Left cardiac atrium (tissue), 4 donors: ENCODE measurements around the gene SLC39A11. TPM values are rescaled to one million over a fixed set of nuclear protein-coding genes. Genes with fewer than 3 reads are reported as not detected.
"Not testable (repeated sequence)": the region's sequence is repeated elsewhere in the genome, so short reads cannot be mapped to it uniquely, and the experiment has no call there.

Experiments used
- ATAC-seq, 2 donors: fragments of 200-7000 bp; cut with Tn5 transposase; one replicate each; pipeline ENCODE4 v1.9.1; 2020; ENCODE audit warnings: mild to moderate bottlenecking in 2 of 2, moderate library complexity in 2 of 2
- DNase-seq: peaks from one replicate; pipeline ENCODE4 v3.0.0-alpha.2; 2020
- intact Hi-C, 2 donors: fragments of 100-400 bp; cut with DNase I; formaldehyde crosslinking; loops; one replicate each; pipeline versions ENCODE4 v1.14.1 to v1.15.1; 2022 to 2023
- total RNA-seq, 2 donors: library from RNA; stranded (reverse); fragmentation: NEBNext Ultra II Directional; extraction: Animal tissue kit (Norgen Biotek cat#: 25700); gene quantifications; one replicate each; pipeline ENCODE4 v1.2.1, GENCODE V29; 2021
- donor health status: DM: no; HTN: yes; CAD: no.
- donor health status: DM: no; HTN: yes; CAD: no; lungs with severe emphysema.
- donor health status: DM: yes; HTN: yes; CAD: no.
- donor health status: Dilated cardiomyopathy.

SLC39A11 gene
- total RNA-seq, 2 donors from 2014 or later, result 11.3 to 11.7 TPM

- DNase-seq, result no peak
- no peak for ATAC-seq
- intact Hi-C loops, result no loop called here
These were observed 147.0 kb downstream of the SLC39A11 start for GRCh38 chr17:72945473-72945872.

GRCh38 chr17:72943826-72944689, 148.4 kb downstream of the SLC39A11 start:
- intact Hi-C loops, result no loop called here
- no peak for DNase-seq
- ATAC-seq, result no peak

GRCh38 chr17:72942579-72942978, 149.9 kb downstream of the SLC39A11 start:
- ATAC-seq (no peak), DNase-seq (no peak)
- intact Hi-C loops, result no loop called here

GRCh38 chr17:72940496-72940895, 152.0 kb downstream of the SLC39A11 start:
- no peak for DNase-seq
- ATAC-seq, result no peak
- intact Hi-C loops, result no loop called here

GRCh38 chr17:72938482-72938881, 154.0 kb downstream of the SLC39A11 start:
- intact Hi-C loops, result no loop called here
- ATAC-seq, result no peak
- DNase-seq, result no peak

GRCh38 chr17:72937707-72938106, 154.8 kb downstream of the SLC39A11 start:
- no peak for ATAC-seq
- intact Hi-C loops, result no loop called here
- DNase-seq, result no peak

GRCh38 chr17:72937254-72937653, 155.2 kb downstream of the SLC39A11 start:
- intact Hi-C loops, ATAC-seq, DNase-seq: not testable (repeated sequence)

- intact Hi-C loops, result no loop called here
- ATAC-seq, result no peak
These were observed 156.5 kb downstream of the SLC39A11 start for GRCh38 chr17:72935984-72936383.

GRCh38 chr17:72934927-72935326, 157.6 kb downstream of the SLC39A11 start:
- no peak for ATAC-seq
- DNase-seq, result no peak
- intact Hi-C loops, result no loop called here

More at GRCh38 chr17:72935984-72936383, 156.5 kb downstream of the SLC39A11 start:
- DNase-seq, result no peak

GRCh38 chr17:72931635-72932034, 160.9 kb downstream of the SLC39A11 start:
- intact Hi-C loops, result no loop called here
- ATAC-seq (no peak), DNase-seq (no peak)

GRCh38 chr17:72931163-72931562, 161.3 kb downstream of the SLC39A11 start:
- intact Hi-C loops, result no loop called here
- no peak for ATAC-seq
- DNase-seq, result no peak

- intact Hi-C loops, result no loop called here
- ATAC-seq (no peak), DNase-seq (no peak)
These were observed 162.5 kb downstream of the SLC39A11 start for GRCh38 chr17:72930031-72930430.

- intact Hi-C loops, result no loop called here
- ATAC-seq (no peak), DNase-seq (no peak)
These were observed 163.9 kb downstream of the SLC39A11 start for GRCh38 chr17:72928454-72929136.

- DNase-seq (no peak), ATAC-seq (no peak)
- intact Hi-C loops, result no loop called here
These were observed 164.7 kb downstream of the SLC39A11 start for GRCh38 chr17:72927760-72928159.

- intact Hi-C loops, result no loop called here
These were observed 165.3 kb downstream of the SLC39A11 start for GRCh38 chr17:72927146-72927545.

GRCh38 chr17:72926171-72926570, 166.3 kb downstream of the SLC39A11 start:
- ATAC-seq (no peak), DNase-seq (no peak)
- intact Hi-C loops, result no loop called here

More at GRCh38 chr17:72927146-72927545, 165.3 kb downstream of the SLC39A11 start:
- ATAC-seq (no peak), DNase-seq (no peak)

- DNase-seq, result no peak
- intact Hi-C loops, result no loop called here
These were observed 168.3 kb downstream of the SLC39A11 start for GRCh38 chr17:72924196-72924595.

GRCh38 chr17:72922219-72922618, 170.3 kb downstream of the SLC39A11 start:
- ATAC-seq (no peak), DNase-seq (no peak)
- intact Hi-C loops, result no loop called here

More at GRCh38 chr17:72924196-72924595, 168.3 kb downstream of the SLC39A11 start:
- ATAC-seq, result no peak

- intact Hi-C loops, result no loop called here
- ATAC-seq, result no peak
- DNase-seq, result no peak
These were observed 171.0 kb downstream of the SLC39A11 start for GRCh38 chr17:72921347-72922054.

- DNase-seq, result no peak
- ATAC-seq, result no peak
- intact Hi-C loops, result no loop called here
These were observed 172.0 kb downstream of the SLC39A11 start for GRCh38 chr17:72920513-72920912.
